Activated gamma-delta T cell treated with anti-CD3 and anti-CD28 coated beads, Interleukin-2, amount 50 U/mL, for 16 hours (primary cell): ENCODE results near the gene LRIG2.
"Not testable (repeated sequence)": the region's sequence is repeated elsewhere in the genome, so short reads cannot be mapped to it uniquely, and the experiment has no call there.

Experiments
- DNase-seq: peaks from one replicate; pipeline ENCODE4 v3.0.0-alpha.2; 2020; ENCODE audit warnings: low read depth

Gene LRIG2

DNA sequence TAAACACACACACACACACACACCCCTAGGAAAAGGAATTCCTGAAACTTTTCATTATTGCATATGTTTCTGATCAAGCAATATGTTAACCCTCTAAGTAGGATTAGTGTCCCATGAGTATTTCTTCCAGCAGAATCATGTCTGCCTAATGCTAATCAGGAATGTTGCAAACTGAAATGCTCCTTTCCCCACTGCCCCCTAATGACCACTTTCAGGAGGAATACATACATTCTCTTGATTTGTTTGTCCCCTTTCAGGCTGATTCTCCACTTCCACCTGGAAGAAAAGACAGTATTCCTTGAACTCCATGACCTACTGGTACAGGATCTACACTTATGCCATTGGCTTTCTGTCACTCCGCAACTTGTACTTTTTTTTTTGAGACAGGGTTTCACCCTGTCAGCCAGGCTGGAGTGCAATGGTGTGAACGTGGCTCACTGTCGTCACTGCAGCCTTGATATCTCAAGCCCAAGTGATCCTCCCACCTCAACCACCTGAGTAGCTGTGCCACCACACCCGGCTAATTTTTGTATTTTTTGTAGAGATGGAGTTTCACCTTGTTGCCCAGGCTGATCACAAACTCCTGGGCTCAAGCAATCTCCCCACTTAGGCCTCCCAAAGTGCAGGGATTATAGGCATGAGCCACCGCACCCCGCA lies 56.7 kb downstream of the LRIG2 start:
- no peak for DNase-seq

DNA sequence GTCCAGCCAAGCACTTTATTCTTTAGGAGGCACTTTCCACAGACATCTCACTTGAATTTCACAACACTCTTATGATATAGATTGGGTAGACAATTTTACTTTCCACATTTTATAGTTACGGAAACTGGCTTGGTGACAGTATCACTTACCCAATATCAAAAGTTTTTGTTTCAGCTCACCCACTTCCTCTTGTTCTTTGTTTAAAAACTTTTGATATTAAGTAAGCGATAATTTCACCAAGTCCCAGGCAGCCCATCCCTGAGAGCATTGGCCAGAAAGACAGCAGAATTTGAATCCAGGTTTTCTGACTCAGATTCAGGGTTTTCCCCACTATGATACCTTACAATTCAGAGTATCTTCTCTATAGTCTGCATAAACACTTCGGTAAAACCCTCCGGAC lies 60.0 kb downstream of the LRIG2 start:
- DNase-seq: no peak

DNA sequence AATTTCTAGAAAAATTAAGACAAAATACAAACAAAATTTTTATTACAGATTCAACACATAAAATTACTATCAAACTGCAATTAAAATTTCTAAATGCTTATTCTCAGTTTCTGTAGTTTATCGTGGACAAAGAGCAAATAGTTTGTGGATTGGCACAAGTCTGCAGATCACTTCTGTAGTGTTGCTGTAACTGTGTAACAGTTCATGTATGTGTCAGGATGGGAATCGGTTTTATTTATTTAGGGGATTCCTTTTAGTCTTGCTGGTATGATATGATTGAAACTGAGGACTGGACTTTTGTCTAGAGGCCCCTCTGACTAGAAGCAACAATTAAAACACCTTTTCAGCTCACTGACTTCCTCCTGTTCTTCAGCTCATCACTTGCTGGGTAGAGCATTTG lies 60.8 kb downstream of the LRIG2 start:
- no peak for DNase-seq

DNA sequence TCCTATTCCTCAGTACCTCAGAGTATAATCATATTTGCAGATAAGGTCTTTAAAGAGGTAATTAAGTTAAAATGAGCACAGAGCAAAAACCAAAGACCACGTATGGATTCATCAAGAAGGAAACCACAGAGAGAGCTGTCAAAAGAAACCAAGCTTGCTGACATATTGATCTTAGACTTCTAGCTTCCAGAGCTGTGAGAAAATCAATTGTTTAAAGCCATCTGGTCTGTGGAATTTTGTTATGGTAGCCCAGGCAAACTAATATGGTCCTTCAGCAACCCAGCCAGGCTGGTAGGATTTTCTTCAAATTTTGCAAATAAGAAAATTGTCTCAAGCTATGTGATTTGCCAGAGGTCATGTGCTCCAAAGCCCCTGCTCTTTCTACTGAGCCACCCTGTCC lies 62.5 kb downstream of the LRIG2 start:
- no peak for DNase-seq

DNA sequence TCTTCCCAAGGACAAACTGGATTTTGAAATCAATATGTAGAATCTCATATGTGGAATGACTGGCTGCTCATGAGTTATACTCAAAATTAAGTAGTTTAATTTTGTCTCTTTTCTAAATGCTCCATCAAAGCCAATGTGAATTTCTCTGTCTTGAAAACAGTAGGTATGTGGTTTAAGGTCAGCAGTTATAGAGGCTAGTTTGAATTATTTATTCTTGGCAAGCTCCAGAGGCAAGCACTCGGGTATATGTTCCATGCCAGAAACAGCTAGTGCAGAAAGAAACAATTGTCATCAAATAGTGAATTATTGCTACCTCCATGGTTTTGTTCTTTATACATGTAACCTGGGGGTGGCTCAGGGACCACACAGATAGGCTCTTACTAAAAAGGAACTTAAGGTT lies 63.5 kb downstream of the LRIG2 start:
- no peak for DNase-seq

DNA sequence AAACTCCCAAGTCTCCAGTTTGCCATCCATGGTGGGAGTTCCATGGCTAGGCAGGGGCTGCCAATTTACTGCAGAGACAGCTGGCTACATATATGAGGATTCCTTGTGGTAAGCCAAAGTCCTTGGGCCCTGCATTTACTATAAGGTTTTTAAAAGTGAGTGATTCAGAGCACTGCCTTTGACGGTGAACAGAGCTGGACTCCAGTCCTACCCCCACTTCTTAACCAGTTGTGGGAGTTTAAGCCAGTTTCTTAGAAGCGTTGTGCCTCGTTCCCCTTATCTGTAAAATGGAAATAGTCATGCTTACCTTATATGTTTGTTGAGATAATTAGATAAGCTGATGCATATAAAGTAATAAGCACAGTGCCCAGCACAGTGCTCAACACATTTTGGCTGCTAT lies 64.6 kb downstream of the LRIG2 start:
- DNase-seq: no peak

DNA sequence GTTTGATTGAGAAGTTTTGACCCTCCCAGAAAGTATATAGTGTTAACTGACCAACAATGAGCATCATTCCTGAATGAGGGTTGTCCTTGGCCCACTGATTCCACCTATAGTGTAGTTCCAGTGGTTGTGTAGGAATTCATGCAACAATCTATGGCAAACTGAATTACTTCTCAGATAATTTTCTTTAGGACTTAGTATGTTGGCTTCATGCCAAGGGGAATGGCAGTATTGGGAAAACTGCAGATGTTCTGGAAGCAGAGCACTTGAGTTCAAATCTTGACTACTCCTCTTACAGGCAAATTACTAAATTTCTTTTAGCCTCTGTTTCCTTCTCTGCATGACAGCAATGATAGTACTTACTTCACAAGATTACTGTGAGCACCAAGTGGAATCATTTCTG lies 65.8 kb downstream of the LRIG2 start:
- DNase-seq: no peak

DNA sequence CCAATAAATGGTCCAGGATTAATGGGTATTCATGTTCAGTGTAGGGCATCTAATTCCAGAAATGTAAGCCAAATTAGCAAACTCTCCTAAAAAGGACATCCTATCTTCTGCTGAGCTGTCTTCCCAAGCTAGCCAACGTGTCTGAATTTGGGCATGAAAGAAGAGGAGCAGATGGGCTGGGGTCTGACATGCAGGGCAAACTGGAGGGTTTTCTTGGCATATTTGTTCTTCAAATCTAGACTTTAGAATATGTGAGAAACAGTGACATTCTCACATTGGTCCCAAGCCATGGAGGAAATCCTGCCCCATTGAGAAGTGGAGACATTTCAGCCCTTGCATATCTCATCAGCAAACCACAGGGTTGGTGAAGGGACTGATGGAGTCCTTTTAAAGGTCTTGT lies 67.2 kb downstream of the LRIG2 start:
- no peak for DNase-seq

- DNase-seq: peak; percentile 10
Observed at GRCh38 chr1:113140588-113141446, 67.8 kb downstream of the LRIG2 start.

GRCh38 chr1:113141650-113142473 lies 68.9 kb downstream of the LRIG2 start:
- no peak for DNase-seq

GRCh38 chr1:113142791-113143190 lies 69.8 kb downstream of the LRIG2 start:
- DNase-seq: no peak

- no peak for DNase-seq
Observed at GRCh38 chr1:113146242-113147072, 73.5 kb downstream of the LRIG2 start.

- no peak for DNase-seq
Observed at GRCh38 chr1:113147073-113147625, 74.2 kb downstream of the LRIG2 start.

GRCh38 chr1:113147826-113148225 lies 74.8 kb downstream of the LRIG2 start:
- no peak for DNase-seq

DNA sequence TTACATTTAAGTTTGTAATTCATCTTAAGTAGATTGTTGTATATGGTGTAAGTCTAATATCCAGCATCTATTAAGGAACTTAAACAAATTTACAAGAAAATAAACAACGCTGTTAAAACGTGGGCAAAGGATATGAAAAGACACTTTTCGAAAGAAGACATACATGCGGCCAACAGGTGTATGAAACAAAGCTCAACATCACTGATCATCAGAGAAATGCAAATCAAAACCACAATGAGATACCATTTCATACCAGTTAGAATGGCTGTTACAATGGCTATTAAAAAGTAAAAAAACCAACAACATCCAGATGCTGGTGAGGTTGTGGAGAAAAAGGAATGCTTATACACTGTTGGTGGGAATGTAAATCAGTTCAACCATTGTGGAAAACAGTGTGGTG lies 77.5 kb downstream of the LRIG2 start:
- DNase-seq: not testable (repeated sequence)

DNA sequence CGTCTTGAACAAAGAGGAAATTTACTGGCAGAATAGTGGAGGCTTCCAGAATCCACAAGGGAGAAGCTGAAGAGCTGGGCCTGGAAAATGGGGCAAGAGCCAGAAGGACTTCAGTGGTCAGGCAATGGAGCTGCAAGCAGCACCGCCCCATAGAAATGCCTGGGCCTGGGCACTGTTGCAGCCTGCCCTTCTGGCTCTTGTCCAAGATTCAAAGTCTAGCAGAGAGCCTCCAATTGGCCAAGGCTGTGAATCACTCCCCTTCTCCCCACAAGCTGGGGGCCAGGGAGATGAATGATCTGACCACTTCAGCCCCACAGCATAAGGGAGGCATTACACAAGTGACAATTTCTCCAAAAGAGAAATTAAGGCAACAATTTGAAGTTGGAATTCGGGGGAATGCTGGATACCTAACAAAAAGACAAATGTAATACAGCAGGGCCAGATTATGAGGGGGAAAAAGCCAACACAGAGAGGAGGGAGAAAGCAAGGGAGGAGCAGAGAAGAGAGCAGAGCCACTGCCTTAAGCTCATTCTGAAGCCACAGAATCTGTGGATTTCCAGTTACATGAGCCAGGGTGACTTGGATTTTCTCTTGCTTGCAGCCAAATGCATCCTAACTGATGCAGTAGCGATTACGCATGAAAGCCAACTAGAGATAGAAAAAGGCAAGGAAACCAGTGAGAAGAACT lies 80.3 kb downstream of the LRIG2 start:
- DNase-seq: no peak

DNA sequence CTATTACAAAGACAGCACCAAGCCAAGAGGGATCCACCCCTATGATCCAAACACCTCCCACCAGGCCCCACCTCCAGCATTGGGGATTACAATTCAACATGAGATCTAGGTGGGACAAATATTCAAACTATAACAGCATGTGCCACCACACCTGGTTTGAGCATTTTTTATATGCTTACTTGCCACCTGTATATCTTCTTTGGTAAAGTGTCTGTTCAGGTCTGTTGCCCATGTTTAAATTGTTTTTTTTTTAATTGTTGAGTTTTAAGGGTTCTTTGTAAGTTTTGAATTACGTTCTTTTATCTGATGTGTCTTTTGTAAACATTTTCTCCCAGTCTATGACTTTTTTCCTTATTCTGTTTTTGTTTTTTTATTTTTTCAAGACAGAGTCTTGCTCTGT lies 83.4 kb downstream of the LRIG2 start:
- no peak for DNase-seq

- DNase-seq: not testable (repeated sequence)
Observed at GRCh38 chr1:113158743-113159142, 85.7 kb downstream of the LRIG2 start.

GRCh38 chr1:113166473-113166872 lies 93.5 kb downstream of the LRIG2 start:
- no peak for DNase-seq

DNA sequence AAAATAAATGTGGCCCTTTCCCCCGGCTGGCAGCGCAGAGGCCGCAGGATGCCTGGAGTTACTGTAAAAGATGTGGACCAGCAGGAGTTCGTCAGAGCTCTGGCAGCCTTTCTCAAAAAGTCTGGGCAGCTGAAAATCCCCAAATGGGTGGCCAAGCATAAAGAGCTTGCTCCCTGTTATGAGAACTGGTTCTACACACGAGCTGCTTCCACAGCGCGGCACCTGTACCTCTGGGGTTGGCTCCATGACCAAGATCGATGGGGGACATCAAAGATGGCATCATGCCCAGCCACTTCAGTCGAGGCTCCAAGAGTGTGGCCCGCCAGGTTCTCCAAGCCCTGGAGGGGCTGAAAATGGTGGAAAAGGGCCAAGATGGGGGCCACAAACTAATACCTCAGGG lies 95.9 kb downstream of the LRIG2 start:
- DNase-seq: no peak

- DNase-seq: no peak
Observed at GRCh38 chr1:113169591-113169990, 96.6 kb downstream of the LRIG2 start.
